Activated T-helper 17 cell treated with anti-CD3 and anti-CD28 coated beads, Interleukin-2, amount 50 U/mL, for 72 hours (primary cell): Measurements from ENCODE around the gene WDR54. TPM values are rescaled to one million over a fixed set of nuclear protein-coding genes. Genes with fewer than 3 reads are reported as not detected.
"Not testable (repeated sequence)": the region's sequence is repeated elsewhere in the genome, so short reads cannot be mapped to it uniquely, and the experiment has no call there.

Experiments
- ATAC-seq: fragments of 150-1000 bp; cut with Tn5 transposase; replicated peaks from 2 replicates; pipeline ENCODE4 v1.10.0; 2021; ENCODE audit warnings: mild to moderate bottlenecking, moderate library complexity
- H3K27ac Mint-ChIP-seq: one replicate; pipeline ENCODE4 v1.8.0; 2022; ENCODE audit warnings: mixed read lengths
- H3K27me3 Mint-ChIP-seq: one replicate; pipeline ENCODE4 v1.8.0; 2022; ENCODE audit warnings: mixed read lengths
- H3K36me3 Mint-ChIP-seq: one replicate; pipeline ENCODE4 v1.8.0; 2022; ENCODE audit warnings: low read depth, mild to moderate bottlenecking, mixed read lengths
- H3K4me1 Mint-ChIP-seq: one replicate; pipeline ENCODE4 v1.8.0; 2022; ENCODE audit warnings: mixed read lengths
- H3K4me3 Mint-ChIP-seq: one replicate; pipeline ENCODE4 v1.8.0; 2022; ENCODE audit warnings: mild to moderate bottlenecking, mixed read lengths
- H3K9me3 Mint-ChIP-seq: one replicate; pipeline ENCODE4 v1.8.0; 2022; ENCODE audit warnings: mixed read lengths
- total RNA-seq, 2 donors: library from RNA; stranded (reverse); gene quantifications; one replicate each; pipeline ENCODE4 v1.2.3, GENCODE V29; 2022

The WDR54 gene
- total RNA-seq, 2 donors from 2014 or later: 85.8 to 194 TPM

- H3K36me3 Mint-ChIP-seq: peaks cover 7% of the 10 kb centered on the region
- no peaks in the 10 kb centered on the region for H3K9me3 Mint-ChIP-seq
- H3K27ac Mint-ChIP-seq: no peak overlapping the region
- ATAC-seq: no peak
- no peak overlapping the region for H3K4me3 Mint-ChIP-seq
- no peaks in the 10 kb centered on the region for H3K27me3 Mint-ChIP-seq
- peaks cover 16% of the 10 kb centered on the region for H3K4me1 Mint-ChIP-seq
Observed at GRCh38 chr2:74417197-74417596, 4.3 kb upstream of the WDR54 start.

DNA sequence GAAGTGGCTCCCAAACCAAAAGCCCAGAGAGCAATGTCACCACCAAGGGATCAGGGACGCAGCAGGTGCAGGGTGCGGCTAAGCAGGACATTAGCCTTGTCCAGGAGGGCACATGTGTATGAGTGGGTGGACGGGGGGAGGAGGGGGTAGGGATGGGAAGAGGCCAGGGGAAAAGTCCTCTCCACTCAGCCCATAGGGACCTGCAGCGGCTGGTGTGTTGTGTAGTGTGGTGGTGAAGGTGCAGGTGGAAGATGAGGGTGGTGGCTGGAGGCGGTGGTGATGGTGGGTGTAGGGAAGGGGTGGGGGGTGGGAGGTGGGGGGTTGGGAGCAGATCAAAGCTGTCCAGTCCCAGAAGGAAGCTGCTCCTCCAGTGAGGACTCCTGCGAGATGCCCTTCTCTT is 3.8 kb upstream of the WDR54 start:
- Mint-ChIP-seq H3K9me3 (no peaks in the 10 kb centered on the region), H3K27ac (no peak overlapping the region), H3K4me3 (no peak overlapping the region), H3K27me3 (no peaks in the 10 kb centered on the region), H3K36me3 (peaks cover 12% of the 10 kb centered on the region), H3K4me1 (peaks cover 18% of the 10 kb centered on the region)
- ATAC-seq: no peak

DNA sequence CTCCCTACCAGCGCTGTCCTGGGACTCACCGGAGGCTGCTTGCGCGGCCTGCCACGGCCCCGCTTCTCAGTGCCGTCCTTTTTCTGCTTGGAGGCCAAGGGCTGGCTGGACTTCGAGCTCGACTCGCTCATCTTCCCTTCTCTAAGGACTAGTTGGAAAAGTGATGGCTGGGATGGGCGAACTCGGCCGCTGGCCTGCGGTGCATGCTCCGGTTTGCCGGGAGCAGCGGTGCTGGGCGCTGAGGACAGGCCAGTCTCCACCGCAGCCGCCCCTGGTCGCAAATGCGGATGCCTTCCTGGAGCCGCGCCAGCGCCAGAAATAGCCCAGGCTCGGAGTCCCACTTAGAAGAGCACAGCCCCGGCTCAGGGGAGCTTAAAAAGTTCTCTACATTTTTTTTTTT is 3.2 kb upstream of the WDR54 start:
- ATAC-seq: no peak
- Mint-ChIP-seq H3K27me3 (no peaks in the 10 kb centered on the region), H3K36me3 (peaks cover 18% of the 10 kb centered on the region), H3K9me3 (no peaks in the 10 kb centered on the region), H3K4me1 (peaks cover 22% of the 10 kb centered on the region), H3K4me3 (no peak overlapping the region), H3K27ac (no peak overlapping the region)

GRCh38 chr2:74419345-74419744 is 2.2 kb upstream of the WDR54 start:
- Mint-ChIP-seq H3K36me3 (peaks cover 28% of the 10 kb centered on the region), H3K4me1 (peaks cover 22% of the 10 kb centered on the region), H3K27me3 (no peaks in the 10 kb centered on the region)

GRCh38 chr2:74420006-74420405 is 1.5 kb upstream of the WDR54 start:
- Mint-ChIP-seq H3K27ac (peak overlapping the region; percentile 98), H3K4me1 (peaks cover 22% of the 10 kb centered on the region), H3K4me3 (peak overlapping the region; percentile 97), H3K27me3 (no peaks in the 10 kb centered on the region), H3K9me3 (no peaks in the 10 kb centered on the region), H3K36me3 (peaks cover 35% of the 10 kb centered on the region)
- ATAC-seq: no peak

More at GRCh38 chr2:74419345-74419744, 2.2 kb upstream of the WDR54 start:
- Mint-ChIP-seq H3K9me3 (no peaks in the 10 kb centered on the region), H3K4me3 (no peak overlapping the region), H3K27ac (no peak overlapping the region)
- ATAC-seq: no peak

DNA sequence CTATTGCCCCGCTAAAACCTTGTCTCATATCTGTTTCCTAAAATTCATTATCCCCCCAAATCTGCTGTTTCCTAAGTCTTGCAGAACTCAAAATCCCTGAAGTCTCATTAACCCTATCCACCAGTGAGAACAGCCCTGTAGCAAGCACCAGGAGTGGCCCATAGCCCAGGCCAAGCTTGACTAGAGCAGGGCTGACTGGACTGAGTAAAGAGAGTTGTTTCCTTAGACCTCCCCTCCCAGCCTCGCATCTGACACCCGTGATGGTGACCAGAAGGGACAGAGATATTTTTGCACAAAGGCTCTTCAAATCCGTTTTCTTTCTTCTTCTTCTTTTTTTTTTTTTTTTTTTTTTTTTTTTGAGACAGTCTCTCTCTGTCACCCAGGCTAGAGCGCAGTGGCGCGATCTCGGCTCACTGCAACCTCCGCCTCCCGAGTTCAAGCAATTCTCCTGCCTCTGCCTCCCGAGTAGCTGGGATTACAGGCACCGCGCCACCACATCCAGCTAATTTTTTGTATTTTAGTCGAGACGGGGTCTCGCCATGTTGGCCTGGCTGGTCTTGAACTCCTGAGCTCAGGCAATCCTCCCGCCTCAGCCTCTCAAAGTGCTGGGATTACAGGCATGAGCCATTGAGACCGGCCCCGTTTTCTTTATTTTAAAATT is 957 bp upstream of the WDR54 start:
- Mint-ChIP-seq H3K4me1 (peaks cover 22% of the 10 kb centered on the region), H3K4me3 (peak overlapping the region; percentile 97), H3K36me3 (peaks cover 41% of the 10 kb centered on the region), H3K27ac (peak overlapping the region; percentile 98)
- not testable (repeated sequence) for H3K9me3 Mint-ChIP-seq, ATAC-seq, H3K27me3 Mint-ChIP-seq

- Mint-ChIP-seq H3K27ac (peak overlapping the region; percentile 98), H3K4me3 (peak overlapping the region; percentile 97), H3K9me3 (no peaks in the 10 kb centered on the region), H3K4me1 (peaks cover 18% of the 10 kb centered on the region), H3K36me3 (peaks cover 46% of the 10 kb centered on the region), H3K27me3 (no peaks in the 10 kb centered on the region)
- no peak for ATAC-seq
Observed at GRCh38 chr2:74423231-74424095, 1.9 kb downstream of the WDR54 start.

- Mint-ChIP-seq H3K36me3 (peaks cover 46% of the 10 kb centered on the region), H3K4me1 (peaks cover 18% of the 10 kb centered on the region), H3K4me3 (peak overlapping the region; percentile 23), H3K27me3 (no peaks in the 10 kb centered on the region), H3K9me3 (no peaks in the 10 kb centered on the region), H3K27ac (no peak overlapping the region)
- ATAC-seq: no peak
Observed at GRCh38 chr2:74424139-74424992, 2.8 kb downstream of the WDR54 start.

DNA sequence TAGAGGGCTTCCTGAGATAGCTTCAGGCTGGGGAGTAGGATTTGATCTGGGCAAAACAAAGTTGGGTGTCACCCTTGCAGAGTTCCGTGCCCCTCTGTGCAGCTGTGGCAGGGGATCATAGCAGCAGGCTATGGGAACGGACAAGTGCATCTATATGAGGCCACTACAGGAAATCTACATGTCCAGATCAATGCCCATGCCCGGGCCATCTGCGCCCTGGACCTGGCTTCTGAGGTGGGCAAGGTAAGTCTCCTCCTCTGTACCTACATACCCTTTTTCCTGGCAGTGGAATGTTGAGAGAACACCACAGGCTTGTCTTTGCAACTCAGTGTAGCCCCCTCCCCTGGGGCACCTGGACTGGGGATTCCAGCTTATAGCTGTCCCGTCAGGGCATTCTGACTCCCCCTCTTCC is 3.5 kb downstream of the WDR54 start:
- no peak overlapping the region for H3K27ac Mint-ChIP-seq
- H3K4me1 Mint-ChIP-seq: peaks cover 18% of the 10 kb centered on the region
- H3K27me3 Mint-ChIP-seq: no peaks in the 10 kb centered on the region
- H3K36me3 Mint-ChIP-seq: peaks cover 46% of the 10 kb centered on the region
- H3K9me3 Mint-ChIP-seq: no peaks in the 10 kb centered on the region
- H3K4me3 Mint-ChIP-seq: no peak overlapping the region
- ATAC-seq: no peak

- no peaks in the 10 kb centered on the region for H3K27me3 Mint-ChIP-seq
- ATAC-seq: no peak
- no peak overlapping the region for H3K4me3 Mint-ChIP-seq
- H3K27ac Mint-ChIP-seq: no peak overlapping the region
- H3K36me3 Mint-ChIP-seq: peaks cover 46% of the 10 kb centered on the region
- no peaks in the 10 kb centered on the region for H3K9me3 Mint-ChIP-seq
- peaks cover 13% of the 10 kb centered on the region for H3K4me1 Mint-ChIP-seq
Observed at GRCh38 chr2:74425523-74425922, 4.0 kb downstream of the WDR54 start.

- Mint-ChIP-seq H3K9me3 (no peaks in the 10 kb centered on the region), H3K27ac (no peak overlapping the region), H3K4me1 (peaks cover 7% of the 10 kb centered on the region), H3K4me3 (no peak overlapping the region), H3K27me3 (no peaks in the 10 kb centered on the region), H3K36me3 (peaks cover 46% of the 10 kb centered on the region)
- ATAC-seq: no peak
Observed at GRCh38 chr2:74426181-74426758, 4.7 kb downstream of the WDR54 start.

DNA sequence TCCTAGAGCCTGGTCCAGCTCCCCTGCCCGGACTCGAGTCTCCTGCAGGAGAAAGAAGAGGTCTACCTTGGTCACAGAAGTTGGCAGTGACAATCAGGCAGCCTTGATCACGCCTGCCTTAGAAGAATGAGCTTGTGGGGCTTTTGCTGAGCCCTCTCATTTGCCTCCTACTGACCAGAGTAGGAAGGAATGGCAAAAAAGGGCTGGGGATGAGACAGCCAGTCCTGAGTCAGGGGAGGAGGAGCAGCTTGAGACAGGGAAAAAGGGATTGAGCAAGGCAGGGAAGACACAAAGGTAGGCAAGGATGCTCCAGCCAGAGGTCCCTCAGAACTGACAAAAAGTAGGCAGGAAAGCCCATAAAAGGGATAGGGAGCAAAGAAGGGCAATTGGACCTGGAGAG is 6.0 kb downstream of the WDR54 start:
- H3K4me3 Mint-ChIP-seq: no peak overlapping the region
- peaks cover 6% of the 10 kb centered on the region for H3K4me1 Mint-ChIP-seq
- no peak overlapping the region for H3K27ac Mint-ChIP-seq
- no peak for ATAC-seq
- H3K27me3 Mint-ChIP-seq: no peaks in the 10 kb centered on the region
- no peaks in the 10 kb centered on the region for H3K9me3 Mint-ChIP-seq
- H3K36me3 Mint-ChIP-seq: peaks cover 36% of the 10 kb centered on the region

DNA sequence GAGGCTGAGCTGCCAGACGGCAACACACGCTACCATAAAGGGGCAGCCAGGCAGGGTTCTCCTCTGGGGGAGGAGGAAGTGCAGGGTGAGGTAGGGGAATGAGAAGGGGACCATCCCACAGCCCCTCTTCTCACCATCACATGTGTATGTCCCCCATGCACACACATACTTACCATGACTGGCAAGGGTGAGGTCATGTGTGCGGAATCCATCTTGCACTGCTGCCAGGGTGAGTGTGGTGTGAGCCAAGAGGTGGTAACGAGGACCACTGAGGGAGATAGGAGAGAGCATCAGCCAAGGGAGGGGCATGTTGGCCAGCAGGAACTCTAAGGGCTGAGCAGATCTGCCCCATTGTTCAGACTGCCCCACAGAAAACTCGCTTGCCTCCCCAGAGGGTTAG is 7.1 kb downstream of the WDR54 start:
- Mint-ChIP-seq H3K9me3 (no peaks in the 10 kb centered on the region), H3K4me3 (no peak overlapping the region), H3K27ac (no peak overlapping the region), H3K36me3 (peaks cover 25% of the 10 kb centered on the region), H3K27me3 (no peaks in the 10 kb centered on the region), H3K4me1 (no peaks in the 10 kb centered on the region)
- ATAC-seq: no peak
